Measurements from ENCODE around the gene AUTS2. TPM values are rescaled to one million over a fixed set of nuclear protein-coding genes. Genes with fewer than 3 reads are reported as not detected.

Gene AUTS2
- total RNA-seq, 1 donor from 2014 or later: 80.6 TPM

DNA sequence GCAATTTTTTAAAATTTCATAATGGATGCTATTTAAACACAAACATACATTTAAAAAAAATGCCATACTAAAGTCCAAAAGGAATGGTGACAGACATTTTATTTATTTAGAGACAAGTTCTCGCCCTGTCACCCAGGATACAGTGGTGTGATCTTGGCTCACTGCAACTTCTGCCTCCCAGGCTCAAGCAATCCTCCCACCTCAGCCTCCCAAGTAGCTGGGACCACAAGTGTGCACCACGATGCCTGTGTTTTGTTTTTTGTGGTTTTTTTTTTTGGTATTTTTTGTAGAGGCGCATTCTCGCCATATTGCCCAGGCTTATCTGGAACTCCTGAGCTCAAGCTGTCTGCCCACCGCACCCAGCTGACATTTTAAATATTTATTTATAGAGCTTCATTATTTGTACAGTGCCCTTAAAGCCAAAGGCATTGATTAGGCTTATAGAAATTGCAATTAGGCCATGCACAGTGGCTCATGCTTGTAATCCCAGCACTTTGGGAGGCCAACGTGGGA, 703.5 kb downstream of the AUTS2 start:
- H3K27me3 Mint-ChIP-seq (ENCODE audit: unreplicated experiment): no peaks in the 10 kb centered on the region
- DNase-seq (ENCODE audit: extremely low spot score, unreplicated experiment): no peak
- no peak overlapping the region for H3K27ac Mint-ChIP-seq (ENCODE audit: unreplicated experiment)
- H3K4me3 Mint-ChIP-seq (ENCODE audit: unreplicated experiment): no peak overlapping the region
- peaks cover 17% of the 10 kb centered on the region for H3K4me1 Mint-ChIP-seq (ENCODE audit: unreplicated experiment)
- peaks cover 3% of the 10 kb centered on the region for H3K36me3 Mint-ChIP-seq (ENCODE audit: unreplicated experiment)
- peaks cover 4% of the 10 kb centered on the region for H3K9me3 Mint-ChIP-seq (ENCODE audit: unreplicated experiment)
- TF ChIP-seq, protein P1, sequence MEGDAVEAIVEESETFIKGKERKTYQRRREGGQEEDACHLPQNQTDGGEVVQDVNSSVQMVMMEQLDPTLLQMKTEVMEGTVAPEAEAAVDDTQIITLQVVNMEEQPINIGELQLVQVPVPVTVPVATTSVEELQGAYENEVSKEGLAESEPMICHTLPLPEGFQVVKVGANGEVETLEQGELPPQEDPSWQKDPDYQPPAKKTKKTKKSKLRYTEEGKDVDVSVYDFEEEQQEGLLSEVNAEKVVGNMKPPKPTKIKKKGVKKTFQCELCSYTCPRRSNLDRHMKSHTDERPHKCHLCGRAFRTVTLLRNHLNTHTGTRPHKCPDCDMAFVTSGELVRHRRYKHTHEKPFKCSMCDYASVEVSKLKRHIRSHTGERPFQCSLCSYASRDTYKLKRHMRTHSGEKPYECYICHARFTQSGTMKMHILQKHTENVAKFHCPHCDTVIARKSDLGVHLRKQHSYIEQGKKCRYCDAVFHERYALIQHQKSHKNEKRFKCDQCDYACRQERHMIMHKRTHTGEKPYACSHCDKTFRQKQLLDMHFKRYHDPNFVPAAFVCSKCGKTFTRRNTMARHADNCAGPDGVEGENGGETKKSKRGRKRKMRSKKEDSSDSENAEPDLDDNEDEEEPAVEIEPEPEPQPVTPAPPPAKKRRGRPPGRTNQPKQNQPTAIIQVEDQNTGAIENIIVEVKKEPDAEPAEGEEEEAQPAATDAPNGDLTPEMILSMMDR (IDR thresholded peaks at IDR 0.05): no peak

DNA sequence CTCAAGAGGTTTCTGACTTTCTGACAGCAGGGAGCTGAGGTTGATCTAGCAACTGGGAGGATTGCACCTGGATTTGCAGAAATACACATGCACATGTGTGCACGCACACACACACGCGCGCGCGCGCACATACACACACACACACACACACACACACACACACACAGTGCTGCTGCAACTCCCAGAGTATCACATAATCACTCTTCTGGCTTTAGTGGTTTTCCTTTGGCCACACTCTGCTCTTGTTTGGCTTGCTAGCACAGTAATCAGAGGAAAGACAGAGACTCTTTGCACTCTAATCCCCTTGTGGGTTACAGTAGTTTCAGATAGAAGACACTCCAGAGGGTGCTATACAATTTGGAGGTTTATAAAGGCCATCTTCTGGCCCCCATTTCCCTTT, 705.0 kb downstream of the AUTS2 start:
- Mint-ChIP-seq H3K4me1 (ENCODE audit: unreplicated experiment) (peaks cover 19% of the 10 kb centered on the region), H3K27me3 (ENCODE audit: unreplicated experiment) (no peaks in the 10 kb centered on the region), H3K4me3 (ENCODE audit: unreplicated experiment) (no peak overlapping the region), H3K9me3 (ENCODE audit: unreplicated experiment) (peaks cover 4% of the 10 kb centered on the region), H3K27ac (ENCODE audit: unreplicated experiment) (no peak overlapping the region), H3K36me3 (ENCODE audit: unreplicated experiment) (peaks cover under 1% of the 10 kb centered on the region)
- TF ChIP-seq, protein P1 (IDR thresholded peaks at IDR 0.05): no peak
- no peak for DNase-seq (ENCODE audit: extremely low spot score, unreplicated experiment)

DNA sequence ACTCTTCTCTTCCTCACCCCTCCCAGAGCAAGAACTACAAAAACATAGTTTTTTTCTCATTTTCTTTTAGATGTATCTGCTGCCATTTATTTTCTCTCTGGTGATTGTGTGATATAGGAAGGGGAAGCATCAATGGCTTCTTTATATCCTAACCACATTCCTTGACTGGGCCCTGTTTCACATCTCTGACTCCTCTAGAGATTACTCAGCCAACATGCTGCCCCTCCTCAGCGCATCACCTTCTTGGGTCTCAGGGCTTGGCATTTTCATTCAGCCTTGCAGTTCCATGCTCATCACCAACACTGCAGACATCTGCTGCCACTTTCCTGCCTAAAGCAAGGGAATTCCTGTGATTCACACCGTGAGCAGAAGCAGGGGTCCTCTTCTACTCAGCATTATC, 705.5 kb downstream of the AUTS2 start:
- H3K27me3 Mint-ChIP-seq (ENCODE audit: unreplicated experiment): no peaks in the 10 kb centered on the region
- H3K9me3 Mint-ChIP-seq (ENCODE audit: unreplicated experiment): peaks cover 4% of the 10 kb centered on the region
- no peak overlapping the region for H3K4me3 Mint-ChIP-seq (ENCODE audit: unreplicated experiment)
- no peak overlapping the region for H3K27ac Mint-ChIP-seq (ENCODE audit: unreplicated experiment)
- peaks cover 19% of the 10 kb centered on the region for H3K4me1 Mint-ChIP-seq (ENCODE audit: unreplicated experiment)
- TF ChIP-seq, protein P1 (IDR thresholded peaks at IDR 0.05): no peak
- DNase-seq (ENCODE audit: extremely low spot score, unreplicated experiment): no peak
- no peaks in the 10 kb centered on the region for H3K36me3 Mint-ChIP-seq (ENCODE audit: unreplicated experiment)

DNA sequence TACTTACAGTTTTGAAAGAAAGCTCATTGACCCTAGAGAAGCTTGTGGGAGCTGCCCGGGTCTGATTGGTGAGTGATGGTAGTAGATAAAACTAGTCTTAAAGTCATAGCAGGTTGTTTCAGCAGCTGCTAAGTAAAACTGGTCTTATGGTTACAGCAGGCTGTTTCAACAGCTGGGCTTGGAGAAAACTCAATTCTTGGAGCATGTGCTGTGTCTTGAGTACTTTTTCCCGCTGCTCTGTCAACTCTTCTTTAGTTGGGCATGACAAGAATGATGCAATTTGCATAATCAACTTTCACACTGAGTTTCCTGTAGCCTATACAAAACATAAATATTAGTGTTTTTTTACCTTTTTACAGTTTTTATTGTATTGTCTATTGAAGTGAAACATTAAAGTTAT, 707.9 kb downstream of the AUTS2 start:
- H3K27me3 Mint-ChIP-seq (ENCODE audit: unreplicated experiment): no peaks in the 10 kb centered on the region
- no peak overlapping the region for H3K27ac Mint-ChIP-seq (ENCODE audit: unreplicated experiment)
- TF ChIP-seq, protein P1 (IDR thresholded peaks at IDR 0.05): no peak
- H3K36me3 Mint-ChIP-seq (ENCODE audit: unreplicated experiment): no peaks in the 10 kb centered on the region
- peaks cover 19% of the 10 kb centered on the region for H3K4me1 Mint-ChIP-seq (ENCODE audit: unreplicated experiment)
- H3K9me3 Mint-ChIP-seq (ENCODE audit: unreplicated experiment): peaks cover 4% of the 10 kb centered on the region
- no peak for DNase-seq (ENCODE audit: extremely low spot score, unreplicated experiment)
- no peak overlapping the region for H3K4me3 Mint-ChIP-seq (ENCODE audit: unreplicated experiment)

DNA sequence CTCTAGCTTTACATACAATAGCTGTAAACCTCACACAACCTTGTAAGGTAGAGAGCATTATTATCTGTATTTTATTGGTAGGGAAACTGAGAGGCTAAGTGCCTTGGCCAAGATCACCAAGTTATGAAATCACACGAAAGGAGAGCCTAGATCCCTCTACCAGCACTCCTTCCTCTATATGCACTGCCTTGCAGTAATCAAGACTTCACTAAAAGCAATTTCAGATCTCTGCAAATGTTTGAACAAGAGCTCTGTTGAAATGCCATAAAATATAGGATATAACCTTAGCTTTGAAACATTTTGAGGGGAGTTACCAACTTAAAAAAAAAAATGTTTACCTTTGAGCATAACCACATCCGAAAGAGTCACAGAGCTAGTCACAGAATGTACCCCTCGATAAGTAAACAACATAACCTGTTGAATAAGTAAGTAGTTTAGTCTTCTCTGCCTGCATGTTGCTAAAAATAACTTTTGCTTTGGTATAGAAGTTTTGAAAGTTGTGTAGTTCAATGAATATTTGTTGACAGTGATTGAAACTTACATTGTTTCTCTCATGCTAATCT, 709.4 kb downstream of the AUTS2 start:
- Mint-ChIP-seq H3K4me1 (ENCODE audit: unreplicated experiment) (peaks cover 22% of the 10 kb centered on the region), H3K36me3 (ENCODE audit: unreplicated experiment) (no peaks in the 10 kb centered on the region), H3K27me3 (ENCODE audit: unreplicated experiment) (no peaks in the 10 kb centered on the region), H3K9me3 (ENCODE audit: unreplicated experiment) (peaks cover 4% of the 10 kb centered on the region), H3K4me3 (ENCODE audit: unreplicated experiment) (no peak overlapping the region), H3K27ac (ENCODE audit: unreplicated experiment) (no peak overlapping the region)
- DNase-seq (ENCODE audit: extremely low spot score, unreplicated experiment): no peak
- TF ChIP-seq, protein P1 (IDR thresholded peaks at IDR 0.05): no peak
